Thoracic aorta (tissue), 2 donors: Measurements from ENCODE around the gene PRPSAP2. TPM values are rescaled to one million over a fixed set of nuclear protein-coding genes. Genes with fewer than 3 reads are reported as not detected.

Experiments used
- ATAC-seq: fragments of 150-250 bp; one replicate; pipeline ENCODE4 v1.8.0; 2017; ENCODE audit warnings: low read depth; ENCODE audit not compliant: insufficient number of reproducible peaks, low FRiP score
- DNase-seq: peaks from one replicate; pipeline ENCODE4 v3.0.0-alpha.2; 2020; ENCODE audit warnings: low spot score
- H3K27ac ChIP-seq, 2 donors: fragments of 200-600 bp; sonication (generic); 1 replicate in 1 of 2; 2 replicates in 1 of 2; pipeline ENCODE4 v1.5.1; 2016; ENCODE audit warnings: mild to moderate bottlenecking in 2 of 2, moderate library complexity in 2 of 2
- H3K27me3 ChIP-seq: fragments of 200-600 bp; sonication (generic); replicated peaks from 2 replicates; pipeline ENCODE4 v1.6.0; 2016; ENCODE audit warnings: mild to moderate bottlenecking; ENCODE audit not compliant: insufficient read depth
- H3K36me3 ChIP-seq: fragments of 200-600 bp; sonication (generic); one replicate; pipeline ENCODE4 v1.5.1; 2016
- H3K4me1 ChIP-seq, 2 donors: fragments of 200-600 bp; sonication (generic); 1 replicate in 1 of 2; 2 replicates in 1 of 2; pipeline versions ENCODE4 v1.5.1 to v1.6.0; 2016; ENCODE audit warnings: low read depth in 2 of 2, mild to moderate bottlenecking in 1 of 2; ENCODE audit not compliant: control insufficient read depth in 1 of 2
- H3K4me3 ChIP-seq: fragments of 200-600 bp; sonication (generic); 2 replicates; pipeline ENCODE4 v1.5.1; 2016; ENCODE audit warnings: mild to moderate bottlenecking
- H3K9me3 ChIP-seq: fragments of 200-600 bp; sonication (generic); 2 replicates; pipeline ENCODE4 v1.5.1; 2016
- total RNA-seq, 2 donors: library from RNA; depleted of rRNA; stranded (reverse); fragments of >200 nt; gene quantifications; one replicate each; pipeline versions ENCODE4 v1.1.0 to v1.2.3, GENCODE V29; 2016
- TF ChIP-seq, protein P1 (sequence below): fragments of 200-600 bp; sonication (generic); IDR thresholded peaks from one replicate; pipeline ENCODE4 v1.5.1; 2019; ENCODE audit warnings: antibody characterized with exemption

Gene PRPSAP2
- total RNA-seq, 2 donors from 2014 or later: 21.3 to 26.9 TPM

DNA sequence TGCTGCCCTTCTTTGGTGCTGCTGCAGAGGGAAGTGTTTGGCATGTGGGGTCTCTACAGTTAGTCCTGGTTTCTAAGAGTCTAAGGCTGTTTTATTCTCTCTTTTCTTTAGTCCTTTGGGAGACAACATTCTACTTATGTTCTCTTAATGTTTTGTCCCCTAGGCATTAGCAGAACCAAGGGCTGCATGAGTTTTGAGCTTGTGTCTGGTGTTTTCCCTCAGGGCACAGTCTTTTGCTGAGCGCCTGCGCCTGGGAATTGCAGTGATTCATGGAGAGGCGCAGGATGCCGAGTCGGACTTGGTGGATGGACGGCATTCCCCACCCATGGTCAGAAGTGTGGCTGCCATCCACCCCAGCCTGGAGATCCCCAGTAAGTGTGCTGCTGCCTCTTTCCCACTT, 53.0 kb downstream of the PRPSAP2 start:
- H3K36me3 ChIP-seq: peaks cover 19% of the 10 kb centered on the region
- H3K4me3 ChIP-seq: no peak overlapping the region
- no peaks in the 10 kb centered on the region for H3K4me1 ChIP-seq
- no peak overlapping the region for H3K27ac ChIP-seq
- no peaks in the 10 kb centered on the region for H3K27me3 ChIP-seq
- no peak for ATAC-seq
- no peak for DNase-seq
- TF ChIP-seq, protein P1, sequence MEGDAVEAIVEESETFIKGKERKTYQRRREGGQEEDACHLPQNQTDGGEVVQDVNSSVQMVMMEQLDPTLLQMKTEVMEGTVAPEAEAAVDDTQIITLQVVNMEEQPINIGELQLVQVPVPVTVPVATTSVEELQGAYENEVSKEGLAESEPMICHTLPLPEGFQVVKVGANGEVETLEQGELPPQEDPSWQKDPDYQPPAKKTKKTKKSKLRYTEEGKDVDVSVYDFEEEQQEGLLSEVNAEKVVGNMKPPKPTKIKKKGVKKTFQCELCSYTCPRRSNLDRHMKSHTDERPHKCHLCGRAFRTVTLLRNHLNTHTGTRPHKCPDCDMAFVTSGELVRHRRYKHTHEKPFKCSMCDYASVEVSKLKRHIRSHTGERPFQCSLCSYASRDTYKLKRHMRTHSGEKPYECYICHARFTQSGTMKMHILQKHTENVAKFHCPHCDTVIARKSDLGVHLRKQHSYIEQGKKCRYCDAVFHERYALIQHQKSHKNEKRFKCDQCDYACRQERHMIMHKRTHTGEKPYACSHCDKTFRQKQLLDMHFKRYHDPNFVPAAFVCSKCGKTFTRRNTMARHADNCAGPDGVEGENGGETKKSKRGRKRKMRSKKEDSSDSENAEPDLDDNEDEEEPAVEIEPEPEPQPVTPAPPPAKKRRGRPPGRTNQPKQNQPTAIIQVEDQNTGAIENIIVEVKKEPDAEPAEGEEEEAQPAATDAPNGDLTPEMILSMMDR: no peak
- no peaks in the 10 kb centered on the region for H3K9me3 ChIP-seq

DNA sequence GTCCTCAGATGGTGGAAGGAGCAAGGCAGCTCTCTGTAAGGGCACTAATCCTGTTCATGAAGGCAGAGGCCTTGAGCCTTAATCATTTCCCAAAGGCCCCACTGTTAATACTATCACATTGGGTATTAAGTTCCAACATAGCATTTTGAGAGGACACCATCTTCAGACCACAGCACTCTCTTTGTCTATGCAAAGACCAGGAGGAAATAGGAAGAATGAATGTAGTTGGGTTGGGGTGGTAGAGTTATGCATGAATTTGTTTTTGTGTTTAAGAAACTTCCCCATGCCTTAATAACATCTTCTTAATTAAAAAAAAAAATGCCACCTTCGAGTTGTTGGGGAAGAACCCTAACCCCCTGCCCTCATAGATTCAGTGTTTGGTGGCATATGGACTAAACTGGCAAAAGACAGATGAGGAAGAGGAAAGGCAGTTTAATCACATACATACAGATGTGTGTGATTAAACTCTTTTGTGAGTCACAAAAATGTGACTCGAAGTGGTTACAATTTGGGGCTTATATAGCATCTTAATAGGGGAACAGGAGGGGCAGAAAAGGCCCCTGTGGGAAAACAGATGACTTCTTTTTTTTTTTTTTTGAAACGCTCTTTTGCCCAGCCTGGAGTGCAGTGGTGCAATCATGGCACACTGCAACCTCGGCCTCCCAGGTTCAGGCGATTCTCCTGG, 59.0 kb downstream of the PRPSAP2 start:
- H3K36me3 ChIP-seq: peaks cover 5% of the 10 kb centered on the region
- TF ChIP-seq, protein P1: no peak
- H3K4me3 ChIP-seq: no peak overlapping the region
- no peak overlapping the region for H3K27ac ChIP-seq
- DNase-seq (no peak), ATAC-seq (no peak)
- no peaks in the 10 kb centered on the region for H3K9me3 ChIP-seq
- no peaks in the 10 kb centered on the region for H3K27me3 ChIP-seq
- H3K4me1 ChIP-seq: peaks cover 0 to 13% of the 10 kb centered on the region in 2 donors

DNA sequence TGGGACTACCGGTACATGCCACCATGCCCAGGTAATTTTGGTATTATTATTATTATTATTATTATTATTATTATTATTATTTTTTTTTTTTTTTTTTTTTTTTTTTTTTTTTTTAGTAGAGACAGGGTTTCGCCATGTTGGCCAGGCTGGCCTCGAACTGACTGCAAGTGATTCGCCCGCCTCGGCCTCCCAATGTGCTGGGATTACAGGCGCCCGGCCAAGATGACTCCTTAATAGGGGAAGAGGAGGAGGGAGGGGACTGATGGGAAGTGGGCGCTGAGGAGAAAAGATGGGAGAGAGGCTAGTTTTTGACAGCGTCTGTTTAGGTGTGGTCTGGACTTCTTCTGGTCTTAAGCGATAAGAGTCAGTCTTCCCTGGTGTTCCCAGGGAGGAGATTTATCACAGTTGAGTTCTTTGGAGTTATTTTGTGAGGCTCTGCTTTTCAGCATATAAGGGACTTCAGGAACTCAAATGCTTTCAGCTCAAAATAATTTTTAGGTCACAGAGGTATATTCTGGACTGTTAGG, 59.6 kb downstream of the PRPSAP2 start:
- Histone ChIP-seq H3K27ac (no peak overlapping the region), H3K4me3 (no peak overlapping the region), H3K9me3 (no peaks in the 10 kb centered on the region), H3K27me3 (no peaks in the 10 kb centered on the region), H3K4me1 (peaks cover 0 to 17% of the 10 kb centered on the region in 2 donors), H3K36me3 (peaks cover 5% of the 10 kb centered on the region)
- TF ChIP-seq, protein P1: no peak
- DNase-seq (no peak), ATAC-seq (no peak)

DNA sequence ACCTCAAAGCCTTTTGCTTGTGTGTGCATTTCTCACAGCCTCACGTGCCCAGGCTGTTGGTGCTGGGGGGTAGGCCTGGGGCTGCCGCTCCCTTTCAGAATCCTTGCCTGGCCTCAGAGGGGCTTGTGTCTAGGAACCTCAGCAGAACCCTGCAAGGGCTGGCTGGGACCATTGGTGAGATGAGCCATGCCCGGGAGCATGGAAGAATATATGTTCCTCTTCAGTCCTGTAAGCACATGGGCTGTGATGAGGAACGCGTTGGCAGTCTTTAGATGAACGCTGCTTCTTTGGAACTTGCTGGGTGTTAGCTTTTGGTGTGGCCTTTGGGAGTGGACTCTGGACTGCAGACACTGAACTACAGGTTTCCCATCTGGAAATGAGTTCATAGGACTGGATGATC, 62.0 kb downstream of the PRPSAP2 start:
- ATAC-seq (no peak), DNase-seq (no peak)
- Histone ChIP-seq H3K9me3 (no peaks in the 10 kb centered on the region), H3K27me3 (no peaks in the 10 kb centered on the region), H3K36me3 (peaks cover 5% of the 10 kb centered on the region), H3K4me1 (peaks cover 0 to 17% of the 10 kb centered on the region in 2 donors), H3K27ac (no peak overlapping the region), H3K4me3 (no peak overlapping the region)
- TF ChIP-seq, protein P1: no peak

DNA sequence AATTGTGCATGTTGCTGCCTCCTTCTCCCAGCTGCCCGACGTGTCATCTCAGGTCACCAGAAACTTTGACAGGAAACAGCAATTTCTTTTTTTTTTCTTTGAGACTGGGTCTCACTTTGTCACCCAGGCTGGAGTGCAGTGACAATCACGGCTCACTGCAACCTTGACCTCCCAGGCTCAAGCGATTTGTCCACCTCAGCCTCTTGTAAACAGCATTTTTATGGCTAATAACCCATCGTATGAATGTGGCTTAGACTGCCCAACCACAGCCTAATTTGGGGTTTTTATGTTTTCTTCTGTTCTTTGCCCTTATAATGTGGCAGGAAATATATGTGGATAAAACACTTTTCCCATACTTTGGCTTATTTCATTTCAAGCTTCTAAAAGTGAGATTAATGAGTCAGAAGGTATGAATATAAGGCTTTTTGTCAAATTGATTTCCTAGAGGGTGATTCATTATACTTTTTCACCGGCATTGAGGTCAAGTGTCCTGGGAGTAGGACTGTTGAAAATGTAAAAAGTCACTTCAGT, 63.0 kb downstream of the PRPSAP2 start:
- Histone ChIP-seq H3K27ac (peak overlapping the region in 1 of 2 donors; percentile 3), H3K4me1 (peaks cover 0 to 17% of the 10 kb centered on the region in 2 donors), H3K4me3 (no peak overlapping the region), H3K9me3 (no peaks in the 10 kb centered on the region), H3K27me3 (no peaks in the 10 kb centered on the region), H3K36me3 (no peaks in the 10 kb centered on the region)
- TF ChIP-seq, protein P1: no peak
- ATAC-seq: no peak
- DNase-seq: no peak
